WTC11 (cell line): ENCODE data around the gene JMJD7. TPM values are rescaled to one million over a fixed set of nuclear protein-coding genes. Genes with fewer than 3 reads are reported as not detected.

Source experiments
- ATAC-seq: fragments of 200-7000 bp; cut with Tn5 transposase; 2 replicates; pipeline ENCODE4 v1.10.0; 2021; ENCODE audit warnings: mild to moderate bottlenecking, moderate library complexity
- CTCF ChIA-PET: fragments of 300-600 bp; sonication (Branson Sonifier 250); formaldehyde crosslinking; loops from one replicate; lab custom pipeline; 2021; ENCODE audit warnings: antibody characterized with exemption; lab: Charles Lee
- POLR2A ChIA-PET: fragments of 350-600 bp; sonication (Branson Sonifier 250); formaldehyde crosslinking; loops from one replicate; lab custom pipeline; 2021; ENCODE audit warnings: antibody characterized with exemption; lab: Charles Lee
- DNase-seq: peaks from one replicate; pipeline ENCODE4 v3.0.0; 2021; ENCODE audit warnings: low spot score
- H3K27ac Mint-ChIP-seq: 2 replicates; pipeline ENCODE4 v1.8.0; 2021; ENCODE audit warnings: mixed read lengths
- H3K27me3 Mint-ChIP-seq: 2 replicates; pipeline ENCODE4 v1.8.0; 2021; ENCODE audit warnings: low read depth, mild to moderate bottlenecking, moderate library complexity, mixed read lengths
- H3K36me3 Mint-ChIP-seq: 2 replicates; pipeline ENCODE4 v1.8.0; 2021; ENCODE audit warnings: mixed read lengths
- H3K4me1 Mint-ChIP-seq: 2 replicates; pipeline ENCODE4 v1.8.0; 2022; ENCODE audit warnings: mixed read lengths
- H3K4me3 Mint-ChIP-seq: 2 replicates; pipeline ENCODE4 v1.8.0; 2021; ENCODE audit warnings: mild to moderate bottlenecking, moderate library complexity, mixed read lengths
- H3K9me3 Mint-ChIP-seq: 2 replicates; pipeline ENCODE4 v1.8.0; 2021; ENCODE audit warnings: mixed read lengths
- ATF6 ChIP-seq: sonication (generic); formaldehyde crosslinking; IDR thresholded peaks from 2 replicates; pipeline ENCODE4 v1.8.1; 2023; ENCODE audit warnings: mild to moderate bottlenecking, missing genetic modification reagents
- ELF4 ChIP-seq: sonication (generic); formaldehyde crosslinking; IDR thresholded peaks from 2 replicates; pipeline ENCODE4 v1.8.1; 2022; ENCODE audit warnings: low read depth, mild to moderate bottlenecking, moderate library complexity, missing genetic modification reagents
- ERG ChIP-seq: fragments of 250-450 bp; sonication (Bioruptor Pico); IDR thresholded peaks from 2 replicates; pipeline ENCODE4 v1.8.0; 2021; ENCODE audit warnings: mild to moderate bottlenecking
- ESRRA ChIP-seq: sonication (generic); formaldehyde crosslinking; IDR thresholded peaks from 2 replicates; pipeline ENCODE4 v1.8.1; 2022; ENCODE audit warnings: mild to moderate bottlenecking, missing genetic modification reagents, borderline replicate concordance
- HMGA2 ChIP-seq: fragments of 250-450 bp; sonication (Bioruptor Pico); IDR thresholded peaks from 2 replicates; pipeline ENCODE4 v1.4.0; 2021; ENCODE audit warnings: mild to moderate bottlenecking, moderate library complexity
- IRF1 ChIP-seq: sonication (generic); formaldehyde crosslinking; IDR thresholded peaks from 2 replicates; pipeline ENCODE4 v1.8.0; 2023; ENCODE audit warnings: missing genetic modification reagents
- JUN ChIP-seq: sonication (generic); formaldehyde crosslinking; IDR thresholded peaks from 2 replicates; pipeline ENCODE4 v1.8.0; 2023; ENCODE audit warnings: mild to moderate bottlenecking, missing genetic modification reagents
- NFATC4 ChIP-seq: fragments of 250-450 bp; sonication (Bioruptor Pico); IDR thresholded peaks from 2 replicates; pipeline ENCODE4 v1.9.0; 2021; ENCODE audit warnings: mild to moderate bottlenecking
- STAT6 ChIP-seq: sonication (generic); formaldehyde crosslinking; conservative IDR thresholded peaks from 2 replicates; pipeline ENCODE4 v1.8.1; 2023; ENCODE audit warnings: mild to moderate bottlenecking, low read depth, missing genetic modification reagents, moderate library complexity
- TCF7 ChIP-seq: sonication (generic); formaldehyde crosslinking; IDR thresholded peaks from 2 replicates; pipeline ENCODE4 v1.8.0; 2022; ENCODE audit warnings: mild to moderate bottlenecking, low read depth, missing genetic modification reagents, moderate library complexity
- ZNF138 ChIP-seq: sonication (generic); formaldehyde crosslinking; conservative IDR thresholded peaks from 2 replicates; pipeline ENCODE4 v1.8.1; 2022; ENCODE audit warnings: mild to moderate bottlenecking, moderate library complexity, missing genetic modification reagents
- ZNF232 ChIP-seq: sonication (generic); formaldehyde crosslinking; IDR thresholded peaks from 2 replicates; pipeline ENCODE4 v1.8.0; 2022; ENCODE audit warnings: mild to moderate bottlenecking, missing genetic modification reagents
- ZNF671 ChIP-seq: fragments of 250-450 bp; sonication (Bioruptor Pico); IDR thresholded peaks from 2 replicates; pipeline ENCODE4 v1.8.0; 2021; ENCODE audit warnings: mild to moderate bottlenecking
- total RNA-seq: library from RNA; stranded (reverse); gene quantifications from 3 replicates; pipeline ENCODE4 v1.2.3, GENCODE V29; 2021
- TF ChIP-seq, protein P1 (sequence below): sonication (generic); formaldehyde crosslinking; IDR thresholded peaks from 2 replicates; pipeline ENCODE4 v1.8.0; 2023; ENCODE audit warnings: missing genetic modification reagents, mild to moderate bottlenecking, borderline replicate concordance

Gene JMJD7
- total RNA-seq, 1 experiment from 2014 or later, result 19.9 TPM

- H3K27me3 Mint-ChIP-seq, result peaks cover 17% of the 10 kb centered on the region
- H3K36me3 Mint-ChIP-seq, result no peaks in the 10 kb centered on the region
- H3K4me1 Mint-ChIP-seq, result peaks cover 4% of the 10 kb centered on the region
- H3K27ac Mint-ChIP-seq, result no peak overlapping the region
- no peak for DNase-seq
- CTCF ChIA-PET, result interaction anchor here (1.2 to 1.8 kb wide), 4 partner anchors 13 to 80 kb away, joined by 4 to 9 read pairs (median 6); no protein-coding TSS in a partner anchor
- no peaks in the 10 kb centered on the region for H3K9me3 Mint-ChIP-seq
- TF ChIP-seq ZNF138 (CRISPR knock-in tag) (no peak), JUN (CRISPR knock-in tag) (no peak), ATF6 (CRISPR knock-in tag) (no peak), ZNF671 (CRISPR knock-in tag) (no peak), TCF7 (CRISPR knock-in tag) (no peak), ERG (CRISPR knock-in tag) (no peak), STAT6 (CRISPR knock-in tag) (no peak), NFATC4 (no peak), ZNF232 (CRISPR knock-in tag) (no peak), HMGA2 (CRISPR knock-in tag) (no peak), IRF1 (CRISPR knock-in tag) (no peak), ELF4 (CRISPR knock-in tag) (no peak), ESRRA (CRISPR knock-in tag) (no peak)
- TF ChIP-seq, protein P1, sequence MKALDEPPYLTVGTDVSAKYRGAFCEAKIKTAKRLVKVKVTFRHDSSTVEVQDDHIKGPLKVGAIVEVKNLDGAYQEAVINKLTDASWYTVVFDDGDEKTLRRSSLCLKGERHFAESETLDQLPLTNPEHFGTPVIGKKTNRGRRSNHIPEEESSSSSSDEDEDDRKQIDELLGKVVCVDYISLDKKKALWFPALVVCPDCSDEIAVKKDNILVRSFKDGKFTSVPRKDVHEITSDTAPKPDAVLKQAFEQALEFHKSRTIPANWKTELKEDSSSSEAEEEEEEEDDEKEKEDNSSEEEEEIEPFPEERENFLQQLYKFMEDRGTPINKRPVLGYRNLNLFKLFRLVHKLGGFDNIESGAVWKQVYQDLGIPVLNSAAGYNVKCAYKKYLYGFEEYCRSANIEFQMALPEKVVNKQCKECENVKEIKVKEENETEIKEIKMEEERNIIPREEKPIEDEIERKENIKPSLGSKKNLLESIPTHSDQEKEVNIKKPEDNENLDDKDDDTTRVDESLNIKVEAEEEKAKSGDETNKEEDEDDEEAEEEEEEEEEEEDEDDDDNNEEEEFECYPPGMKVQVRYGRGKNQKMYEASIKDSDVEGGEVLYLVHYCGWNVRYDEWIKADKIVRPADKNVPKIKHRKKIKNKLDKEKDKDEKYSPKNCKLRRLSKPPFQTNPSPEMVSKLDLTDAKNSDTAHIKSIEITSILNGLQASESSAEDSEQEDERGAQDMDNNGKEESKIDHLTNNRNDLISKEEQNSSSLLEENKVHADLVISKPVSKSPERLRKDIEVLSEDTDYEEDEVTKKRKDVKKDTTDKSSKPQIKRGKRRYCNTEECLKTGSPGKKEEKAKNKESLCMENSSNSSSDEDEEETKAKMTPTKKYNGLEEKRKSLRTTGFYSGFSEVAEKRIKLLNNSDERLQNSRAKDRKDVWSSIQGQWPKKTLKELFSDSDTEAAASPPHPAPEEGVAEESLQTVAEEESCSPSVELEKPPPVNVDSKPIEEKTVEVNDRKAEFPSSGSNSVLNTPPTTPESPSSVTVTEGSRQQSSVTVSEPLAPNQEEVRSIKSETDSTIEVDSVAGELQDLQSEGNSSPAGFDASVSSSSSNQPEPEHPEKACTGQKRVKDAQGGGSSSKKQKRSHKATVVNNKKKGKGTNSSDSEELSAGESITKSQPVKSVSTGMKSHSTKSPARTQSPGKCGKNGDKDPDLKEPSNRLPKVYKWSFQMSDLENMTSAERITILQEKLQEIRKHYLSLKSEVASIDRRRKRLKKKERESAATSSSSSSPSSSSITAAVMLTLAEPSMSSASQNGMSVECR (CRISPR knock-in tag), result no peak
- H3K4me3 Mint-ChIP-seq, result no peak overlapping the region
- POLR2A ChIA-PET, result no interaction called here
- ATAC-seq, result no peak
These were observed 48.8 kb downstream of the JMJD7 start for GRCh38 chr15:41876689-41877088.
